DOHH2 (cell line): ENCODE results near the gene MGMT.

Experiments
- EZH2phosphoT487 ChIP-seq: fragments of 200-600 bp; sonication (generic); IDR thresholded peaks from 2 replicates; pipeline ENCODE4 v1.6.1; 2017; ENCODE audit warnings: borderline replicate concordance, mild to moderate bottlenecking, antibody characterized with exemption, low read length, moderate library complexity, mixed read lengths
- TF ChIP-seq, protein P1 (sequence below): fragments of 200-600 bp; sonication (generic); IDR thresholded peaks from one replicate; pipeline ENCODE4 v1.5.1; 2014; ENCODE audit warnings: antibody characterized with exemption, mild to moderate bottlenecking, low read depth, low read length; ENCODE audit not compliant: poor library complexity, severe bottlenecking

GRCh38 chr10:129466703-129467358 lies at the start of gene MGMT:
- TF ChIP-seq, protein P1, sequence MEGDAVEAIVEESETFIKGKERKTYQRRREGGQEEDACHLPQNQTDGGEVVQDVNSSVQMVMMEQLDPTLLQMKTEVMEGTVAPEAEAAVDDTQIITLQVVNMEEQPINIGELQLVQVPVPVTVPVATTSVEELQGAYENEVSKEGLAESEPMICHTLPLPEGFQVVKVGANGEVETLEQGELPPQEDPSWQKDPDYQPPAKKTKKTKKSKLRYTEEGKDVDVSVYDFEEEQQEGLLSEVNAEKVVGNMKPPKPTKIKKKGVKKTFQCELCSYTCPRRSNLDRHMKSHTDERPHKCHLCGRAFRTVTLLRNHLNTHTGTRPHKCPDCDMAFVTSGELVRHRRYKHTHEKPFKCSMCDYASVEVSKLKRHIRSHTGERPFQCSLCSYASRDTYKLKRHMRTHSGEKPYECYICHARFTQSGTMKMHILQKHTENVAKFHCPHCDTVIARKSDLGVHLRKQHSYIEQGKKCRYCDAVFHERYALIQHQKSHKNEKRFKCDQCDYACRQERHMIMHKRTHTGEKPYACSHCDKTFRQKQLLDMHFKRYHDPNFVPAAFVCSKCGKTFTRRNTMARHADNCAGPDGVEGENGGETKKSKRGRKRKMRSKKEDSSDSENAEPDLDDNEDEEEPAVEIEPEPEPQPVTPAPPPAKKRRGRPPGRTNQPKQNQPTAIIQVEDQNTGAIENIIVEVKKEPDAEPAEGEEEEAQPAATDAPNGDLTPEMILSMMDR: no peak
- no peak for TF ChIP-seq EZH2phosphoT487
